Neural progenitor cell (in vitro differentiated cells): Measurements from ENCODE around the gene PFKFB4. TPM values are rescaled to one million over a fixed set of nuclear protein-coding genes. Genes with fewer than 3 reads are reported as not detected.

ENCODE experiments used
- DNase-seq: peaks from one replicate; pipeline ENCODE4 v3.0.0-alpha.2; 2016; ENCODE audit warnings: low spot score
- H2AFZ ChIP-seq: fragments of 200-600 bp; sonication (generic); replicated peaks from 2 replicates; pipeline ENCODE4 v1.6.1; 2016; ENCODE audit warnings: antibody characterized with exemption
- H3F3A ChIP-seq: fragments of 200-600 bp; sonication (generic); 2 replicates; pipeline ENCODE4 v1.6.1; 2016; ENCODE audit warnings: antibody characterized with exemption, low read depth
- H3K27ac ChIP-seq: fragments of 200-600 bp; sonication (generic); 2 replicates; pipeline ENCODE4 v1.5.1; 2016; ENCODE audit warnings: mild to moderate bottlenecking
- H3K27me3 ChIP-seq: fragments of 200-600 bp; sonication (generic); 2 replicates; pipeline ENCODE4 v1.6.1; 2016; ENCODE audit warnings: mild to moderate bottlenecking, moderate library complexity
- H3K36me3 ChIP-seq: fragments of 200-600 bp; sonication (generic); 2 replicates; pipeline ENCODE4 v1.5.1; 2016
- H3K4me1 ChIP-seq: fragments of 200-600 bp; sonication (generic); 2 replicates; pipeline ENCODE4 v1.6.1; 2016; ENCODE audit warnings: mixed run types
- H3K4me2 ChIP-seq: fragments of 200-600 bp; sonication (generic); 2 replicates; pipeline ENCODE4 v1.6.1; 2016
- H3K4me3 ChIP-seq: fragments of 200-600 bp; sonication (generic); 2 replicates; pipeline ENCODE4 v1.5.1; 2016
- H3K79me2 ChIP-seq: fragments of 200-600 bp; sonication (generic); 2 replicates; pipeline ENCODE4 v1.6.1; 2016; ENCODE audit warnings: low read depth
- H3K9ac ChIP-seq: fragments of 200-600 bp; sonication (generic); 2 replicates; pipeline ENCODE4 v1.6.1; 2016
- H3K9me3 ChIP-seq: fragments of 200-600 bp; sonication (generic); 2 replicates; pipeline ENCODE4 v1.5.1; 2016; ENCODE audit warnings: low read depth
- H4K20me1 ChIP-seq: fragments of 200-600 bp; sonication (generic); 2 replicates; pipeline ENCODE4 v1.6.1; 2016; ENCODE audit warnings: low read depth
- H3K27ac Mint-ChIP-seq: 3 replicates; pipeline ENCODE4 v1.8.0; 2021; ENCODE audit warnings: mixed read lengths
- H3K27me3 Mint-ChIP-seq: 2 replicates; pipeline ENCODE4 v1.8.0; 2022; ENCODE audit warnings: low read depth, mild to moderate bottlenecking, inconsistent platforms, moderate library complexity, mixed read lengths; ENCODE audit not compliant: insufficient read depth
- H3K36me3 Mint-ChIP-seq: 3 replicates; pipeline ENCODE4 v1.8.0; 2021; ENCODE audit warnings: mixed read lengths
- H3K4me1 Mint-ChIP-seq: 3 replicates; pipeline ENCODE4 v1.8.0; 2021; ENCODE audit warnings: mixed read lengths
- H3K4me3 Mint-ChIP-seq: 3 replicates; pipeline ENCODE4 v1.8.0; 2021; ENCODE audit warnings: mild to moderate bottlenecking, moderate library complexity, mixed read lengths
- H3K9me3 Mint-ChIP-seq: 3 replicates; pipeline ENCODE4 v1.8.0; 2020; ENCODE audit warnings: mixed read lengths
- EZH2 ChIP-seq: fragments of 200-600 bp; sonication (generic); IDR thresholded peaks from 2 replicates; pipeline ENCODE4 v1.6.1; 2017; ENCODE audit warnings: antibody characterized with exemption, mild to moderate bottlenecking, moderate library complexity
- EZH2phosphoT487 ChIP-seq: fragments of 200-600 bp; sonication (generic); IDR thresholded peaks from 2 replicates; pipeline ENCODE4 v1.6.1; 2017; ENCODE audit warnings: antibody characterized with exemption
- total RNA-seq: library from RNA; depleted of rRNA; stranded (reverse); fragments of >200 nt; gene quantifications from 2 replicates; pipeline ENCODE4 v1.2.3, GENCODE V29; 2015; ENCODE audit warnings: low replicate concordance
- TF ChIP-seq, protein P1 (sequence below): fragments of 200-600 bp; sonication (generic); IDR thresholded peaks from 2 replicates; pipeline ENCODE4 v1.5.1; 2017; ENCODE audit warnings: antibody characterized with exemption, mild to moderate bottlenecking

The PFKFB4 gene
- total RNA-seq, 1 donor from 2014 or later: 59.5 TPM

DNA sequence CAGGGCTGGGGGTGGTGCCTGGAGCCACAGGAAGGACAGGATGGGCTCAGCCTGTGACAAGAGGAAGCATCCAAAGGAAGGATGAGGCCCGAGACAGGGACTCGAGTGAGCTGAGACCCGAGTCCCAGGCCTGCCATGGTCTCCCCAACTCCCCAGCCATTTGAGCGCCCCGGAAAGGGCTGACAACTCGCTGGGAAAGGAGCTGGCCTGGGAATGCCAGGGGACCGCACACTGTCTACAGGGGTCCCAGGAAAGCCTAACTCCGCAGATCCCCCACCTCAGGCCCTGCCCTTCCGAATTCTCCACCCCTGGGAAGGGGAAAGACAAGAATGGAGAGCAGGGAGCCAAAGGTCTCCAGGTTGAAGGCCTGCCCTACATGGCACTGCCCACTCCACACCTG lies 31.6 kb downstream of the PFKFB4 start:
- H3K36me3 Mint-ChIP-seq: peaks cover 21% of the 10 kb centered on the region
- Histone ChIP-seq H3K79me2 (no peaks in the 10 kb centered on the region), H3K9ac (no peak overlapping the region), H3K27me3 (no peaks in the 10 kb centered on the region), H3K4me3 (no peak overlapping the region), H3K4me1 (no peaks in the 10 kb centered on the region), H3K9me3 (no peaks in the 10 kb centered on the region), H3F3A (no peaks in the 10 kb centered on the region), H4K20me1 (no peaks in the 10 kb centered on the region), H3K36me3 (no peaks in the 10 kb centered on the region), H3K4me2 (no peak overlapping the region), H2AFZ (no peak overlapping the region), H3K27ac (no peak overlapping the region)
- no peaks in the 10 kb centered on the region for H3K4me1 Mint-ChIP-seq
- H3K9me3 Mint-ChIP-seq: no peaks in the 10 kb centered on the region
- no peak overlapping the region for H3K27ac Mint-ChIP-seq
- H3K27me3 Mint-ChIP-seq: no peaks in the 10 kb centered on the region
- H3K4me3 Mint-ChIP-seq: no peak overlapping the region
- DNase-seq: no peak
- TF ChIP-seq EZH2 (no peak), EZH2phosphoT487 (no peak)
- TF ChIP-seq, protein P1, sequence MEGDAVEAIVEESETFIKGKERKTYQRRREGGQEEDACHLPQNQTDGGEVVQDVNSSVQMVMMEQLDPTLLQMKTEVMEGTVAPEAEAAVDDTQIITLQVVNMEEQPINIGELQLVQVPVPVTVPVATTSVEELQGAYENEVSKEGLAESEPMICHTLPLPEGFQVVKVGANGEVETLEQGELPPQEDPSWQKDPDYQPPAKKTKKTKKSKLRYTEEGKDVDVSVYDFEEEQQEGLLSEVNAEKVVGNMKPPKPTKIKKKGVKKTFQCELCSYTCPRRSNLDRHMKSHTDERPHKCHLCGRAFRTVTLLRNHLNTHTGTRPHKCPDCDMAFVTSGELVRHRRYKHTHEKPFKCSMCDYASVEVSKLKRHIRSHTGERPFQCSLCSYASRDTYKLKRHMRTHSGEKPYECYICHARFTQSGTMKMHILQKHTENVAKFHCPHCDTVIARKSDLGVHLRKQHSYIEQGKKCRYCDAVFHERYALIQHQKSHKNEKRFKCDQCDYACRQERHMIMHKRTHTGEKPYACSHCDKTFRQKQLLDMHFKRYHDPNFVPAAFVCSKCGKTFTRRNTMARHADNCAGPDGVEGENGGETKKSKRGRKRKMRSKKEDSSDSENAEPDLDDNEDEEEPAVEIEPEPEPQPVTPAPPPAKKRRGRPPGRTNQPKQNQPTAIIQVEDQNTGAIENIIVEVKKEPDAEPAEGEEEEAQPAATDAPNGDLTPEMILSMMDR: no peak

GRCh38 chr3:48521635-48522034 lies 35.0 kb downstream of the PFKFB4 start:
- H3K9me3 Mint-ChIP-seq: no peaks in the 10 kb centered on the region
- H3K79me2 ChIP-seq: no peaks in the 10 kb centered on the region
- H3K36me3 Mint-ChIP-seq: peaks cover 11% of the 10 kb centered on the region
- no peak overlapping the region for H2AFZ ChIP-seq
- H3K4me2 ChIP-seq: no peak overlapping the region
- H3K9ac ChIP-seq: no peak overlapping the region
- no peaks in the 10 kb centered on the region for H4K20me1 ChIP-seq
- no peak overlapping the region for H3K27ac Mint-ChIP-seq
- no peaks in the 10 kb centered on the region for H3K27me3 Mint-ChIP-seq
- H3K4me3 ChIP-seq: no peak overlapping the region
- no peaks in the 10 kb centered on the region for H3K4me1 Mint-ChIP-seq
- H3K4me1 ChIP-seq: no peaks in the 10 kb centered on the region
- TF ChIP-seq EZH2 (no peak), EZH2phosphoT487 (no peak)
- TF ChIP-seq, protein P1: no peak
- H3K27me3 ChIP-seq: no peaks in the 10 kb centered on the region
- DNase-seq: no peak
- no peak overlapping the region for H3K4me3 Mint-ChIP-seq
- no peaks in the 10 kb centered on the region for H3F3A ChIP-seq
- H3K9me3 ChIP-seq: no peaks in the 10 kb centered on the region
- no peaks in the 10 kb centered on the region for H3K36me3 ChIP-seq
- H3K27ac ChIP-seq: no peak overlapping the region

GRCh38 chr3:48519277-48519643 lies 37.3 kb downstream of the PFKFB4 start:
- Mint-ChIP-seq H3K4me1 (no peaks in the 10 kb centered on the region), H3K36me3 (peaks cover 5% of the 10 kb centered on the region)
- no peaks in the 10 kb centered on the region for H3K27me3 ChIP-seq

More at GRCh38 chr3:48519277-48519643, 37.3 kb downstream of the PFKFB4 start:
- TF ChIP-seq EZH2 (no peak), EZH2phosphoT487 (no peak)
- TF ChIP-seq, protein P1: no peak
- H3K27me3 Mint-ChIP-seq: no peaks in the 10 kb centered on the region
- no peaks in the 10 kb centered on the region for H3K36me3 ChIP-seq
- no peak overlapping the region for H3K4me2 ChIP-seq
- no peak overlapping the region for H3K4me3 Mint-ChIP-seq
- no peaks in the 10 kb centered on the region for H4K20me1 ChIP-seq
- H3K4me1 ChIP-seq: no peaks in the 10 kb centered on the region
- H3K9me3 Mint-ChIP-seq: no peaks in the 10 kb centered on the region
- DNase-seq: no peak
- no peaks in the 10 kb centered on the region for H3F3A ChIP-seq
- no peak overlapping the region for H3K4me3 ChIP-seq
- H3K9ac ChIP-seq: no peak overlapping the region
- no peak overlapping the region for H3K27ac Mint-ChIP-seq
- no peak overlapping the region for H3K27ac ChIP-seq
- no peaks in the 10 kb centered on the region for H3K79me2 ChIP-seq
- no peaks in the 10 kb centered on the region for H3K9me3 ChIP-seq
- H2AFZ ChIP-seq: no peak overlapping the region
